ENCODE measurements around the gene EHMT1. TPM values are rescaled to one million over a fixed set of nuclear protein-coding genes. Genes with fewer than 3 reads are reported as not detected.
"Not testable (repeated sequence)": the region's sequence is repeated elsewhere in the genome, so short reads cannot be mapped to it uniquely, and the experiment has no call there.

EHMT1 gene
- total RNA-seq, 1 experiment from 2014 or later: 42.7 TPM

- DNase-seq (ENCODE audit: low read depth): no peak
These were observed 115.4 kb downstream of the EHMT1 start for GRCh38 chr9:137734181-137734580.

GRCh38 chr9:137738182-137738696 is 119.4 kb downstream of the EHMT1 start:
- DNase-seq (ENCODE audit: low read depth): not testable (repeated sequence)

GRCh38 chr9:137738703-137739102 is 119.9 kb downstream of the EHMT1 start:
- DNase-seq (ENCODE audit: low read depth): no peak

- DNase-seq (ENCODE audit: low read depth): no peak
These were observed 120.8 kb downstream of the EHMT1 start for GRCh38 chr9:137739371-137740309.

GRCh38 chr9:137740312-137740711 is 121.5 kb downstream of the EHMT1 start:
- no peak for DNase-seq (ENCODE audit: low read depth)

GRCh38 chr9:137741330-137741729 is 122.5 kb downstream of the EHMT1 start:
- no peak for DNase-seq (ENCODE audit: low read depth)

GRCh38 chr9:137742698-137743097 is 123.9 kb downstream of the EHMT1 start:
- no peak for DNase-seq (ENCODE audit: low read depth)

- no peak for DNase-seq (ENCODE audit: low read depth)
These were observed 124.9 kb downstream of the EHMT1 start for GRCh38 chr9:137743695-137744094.

GRCh38 chr9:137744632-137745183 is 125.9 kb downstream of the EHMT1 start:
- DNase-seq (ENCODE audit: low read depth): no peak

GRCh38 chr9:137745541-137745991 is 126.8 kb downstream of the EHMT1 start:
- peak; percentile 16 for DNase-seq (ENCODE audit: low read depth)

GRCh38 chr9:137748311-137748710 is 129.5 kb downstream of the EHMT1 start:
- DNase-seq (ENCODE audit: low read depth): no peak

- no peak for DNase-seq (ENCODE audit: low read depth)
These were observed 129.9 kb downstream of the EHMT1 start for GRCh38 chr9:137748741-137749140.

GRCh38 chr9:137749511-137749910 is 130.7 kb downstream of the EHMT1 start:
- no peak for DNase-seq (ENCODE audit: low read depth)

GRCh38 chr9:137750007-137750406 is 131.2 kb downstream of the EHMT1 start:
- no peak for DNase-seq (ENCODE audit: low read depth)

GRCh38 chr9:137750566-137750965 is 131.8 kb downstream of the EHMT1 start:
- DNase-seq (ENCODE audit: low read depth): no peak

- DNase-seq (ENCODE audit: low read depth): no peak
These were observed 132.8 kb downstream of the EHMT1 start for GRCh38 chr9:137751616-137752015.

- DNase-seq (ENCODE audit: low read depth): no peak
These were observed 133.6 kb downstream of the EHMT1 start for GRCh38 chr9:137752426-137752825.

GRCh38 chr9:137753192-137753765 is 134.5 kb downstream of the EHMT1 start:
- no peak for DNase-seq (ENCODE audit: low read depth)

- no peak for DNase-seq (ENCODE audit: low read depth)
These were observed 136.6 kb downstream of the EHMT1 start for GRCh38 chr9:137755261-137755927.

GRCh38 chr9:137756045-137756744 is 137.4 kb downstream of the EHMT1 start:
- DNase-seq (ENCODE audit: low read depth): no peak

GRCh38 chr9:137757139-137757538 is 138.3 kb downstream of the EHMT1 start:
- DNase-seq (ENCODE audit: low read depth): no peak

Measured in HT1080 (cell line).